Panc1 (cell line): ENCODE data around the gene FRMPD3.

Source experiments
- CTCF ChIP-seq: fragments of 450-650 bp; IDR thresholded peaks from 2 replicates; pipeline ENCODE4 v1.5.1; 2017; ENCODE audit warnings: mild to moderate bottlenecking
- POLR2AphosphoS5 ChIP-seq: IDR thresholded peaks from 2 replicates; pipeline ENCODE4 v1.6.1; 2012; ENCODE audit warnings: mild to moderate bottlenecking, low read depth, low read length, moderate library complexity
- REST ChIP-seq, 2 experiments: IDR thresholded peaks; 2 replicates each; pipeline ENCODE4 v1.6.1; 2011 to 2012; ENCODE audit warnings: low read depth in 2 of 2, control low read depth in 1 of 2, low read length in 1 of 2, mild to moderate bottlenecking in 1 of 2, moderate library complexity in 1 of 2; ENCODE audit not compliant: insufficient read depth in 1 of 2
- SIN3A ChIP-seq: IDR thresholded peaks from 2 replicates; pipeline ENCODE4 v1.6.1; 2012; ENCODE audit warnings: low read depth, mild to moderate bottlenecking, low read length, moderate library complexity, borderline replicate concordance; ENCODE audit not compliant: insufficient read depth
- TCF7L2 ChIP-seq: IDR thresholded peaks from 2 replicates; pipeline ENCODE4 v1.6.1; 2011; ENCODE audit warnings: mild to moderate bottlenecking, low read depth, low read length, inconsistent platforms

- no peak for TF ChIP-seq CTCF
- no peak for TF ChIP-seq POLR2AphosphoS5
- no peak for TF ChIP-seq REST (IDR thresholded peaks at IDR 0.05; ENCODE audit: insufficient read depth in 1 of 2, low read depth in 2 of 2, low read length in 1 of 2)
- no peak for TF ChIP-seq TCF7L2
- TF ChIP-seq SIN3A: no peak
Measured at GRCh38 chrX:107480272-107480671, 30.8 kb downstream of the FRMPD3 start.
